Left ventricle myocardium inferior (tissue), 1 donor: ENCODE data around the gene RUVBL2. TPM values are rescaled to one million over a fixed set of nuclear protein-coding genes. Genes with fewer than 3 reads are reported as not detected.

ENCODE experiments used
- DNase-seq: peaks from one replicate; pipeline ENCODE4 v3.0.0-alpha.2; 2020
- H3K27ac ChIP-seq: fragments of 200-600 bp; replicated peaks from 2 replicates; pipeline ENCODE4 v1.8.0; 2021
- H3K27me3 ChIP-seq: fragments of 200-600 bp; 2 replicates; pipeline ENCODE4 v1.8.0; 2021; ENCODE audit warnings: low read depth
- H3K36me3 ChIP-seq: fragments of 200-600 bp; 2 replicates; pipeline ENCODE4 v1.8.0; 2021
- H3K4me1 ChIP-seq: fragments of 200-600 bp; 2 replicates; pipeline ENCODE4 v1.8.0; 2021
- H3K4me3 ChIP-seq: fragments of 200-600 bp; 2 replicates; pipeline ENCODE4 v1.8.0; 2021; ENCODE audit warnings: mild to moderate bottlenecking, moderate library complexity
- H3K9me3 ChIP-seq: fragments of 200-600 bp; replicated peaks from 2 replicates; pipeline ENCODE4 v1.8.0; 2021
- intact Hi-C: fragments of 100-400 bp; cut with micrococcal nuclease; formaldehyde crosslinking; loops from one replicate; pipeline ENCODE4 v1.11.0; 2022
- total RNA-seq: library from RNA; stranded (reverse); fragmentation: NEBNext Ultra II Directional; extraction: Animal tissue kit (Norgen Biotek cat#: 25700); gene quantifications from one replicate; pipeline ENCODE4 v1.2.1, GENCODE V29; 2021
- TF ChIP-seq, protein P1 (sequence below): fragments of 200-600 bp; IDR thresholded peaks from 2 replicates; pipeline ENCODE4 v1.8.0; 2021; ENCODE audit warnings: antibody characterized with exemption, mild to moderate bottlenecking, borderline replicate concordance
- donor health status: DM: no; HTN: yes; CAD: no; lungs with severe emphysema.

The RUVBL2 gene
- total RNA-seq, 1 donor from 2014 or later, result 44.4 TPM

DNA sequence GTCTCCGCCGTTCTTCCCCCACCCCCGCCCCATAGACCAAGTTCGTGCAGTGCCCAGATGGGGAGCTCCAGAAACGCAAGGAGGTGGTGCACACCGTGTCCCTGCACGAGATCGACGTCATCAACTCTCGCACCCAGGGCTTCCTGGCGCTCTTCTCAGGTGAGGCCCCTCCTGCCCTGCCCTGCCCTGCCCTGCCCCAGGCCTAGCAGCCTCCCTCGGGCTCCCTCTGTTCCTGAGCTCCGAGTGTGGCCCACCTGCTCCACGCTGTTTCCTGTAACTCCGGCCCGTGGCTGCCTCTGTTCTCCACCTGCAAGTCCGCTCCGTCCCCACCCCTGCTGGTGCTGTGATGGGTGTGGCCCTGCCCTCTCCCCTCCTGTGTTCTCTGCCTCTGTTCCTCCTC lies 16.8 kb downstream of the RUVBL2 start:
- intact Hi-C loops, result no loop called here
- TF ChIP-seq, protein P1, sequence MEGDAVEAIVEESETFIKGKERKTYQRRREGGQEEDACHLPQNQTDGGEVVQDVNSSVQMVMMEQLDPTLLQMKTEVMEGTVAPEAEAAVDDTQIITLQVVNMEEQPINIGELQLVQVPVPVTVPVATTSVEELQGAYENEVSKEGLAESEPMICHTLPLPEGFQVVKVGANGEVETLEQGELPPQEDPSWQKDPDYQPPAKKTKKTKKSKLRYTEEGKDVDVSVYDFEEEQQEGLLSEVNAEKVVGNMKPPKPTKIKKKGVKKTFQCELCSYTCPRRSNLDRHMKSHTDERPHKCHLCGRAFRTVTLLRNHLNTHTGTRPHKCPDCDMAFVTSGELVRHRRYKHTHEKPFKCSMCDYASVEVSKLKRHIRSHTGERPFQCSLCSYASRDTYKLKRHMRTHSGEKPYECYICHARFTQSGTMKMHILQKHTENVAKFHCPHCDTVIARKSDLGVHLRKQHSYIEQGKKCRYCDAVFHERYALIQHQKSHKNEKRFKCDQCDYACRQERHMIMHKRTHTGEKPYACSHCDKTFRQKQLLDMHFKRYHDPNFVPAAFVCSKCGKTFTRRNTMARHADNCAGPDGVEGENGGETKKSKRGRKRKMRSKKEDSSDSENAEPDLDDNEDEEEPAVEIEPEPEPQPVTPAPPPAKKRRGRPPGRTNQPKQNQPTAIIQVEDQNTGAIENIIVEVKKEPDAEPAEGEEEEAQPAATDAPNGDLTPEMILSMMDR, result no peak
- H3K36me3 ChIP-seq, result peaks cover 89% of the 10 kb centered on the region
- H3K4me1 ChIP-seq, result no peaks in the 10 kb centered on the region
- no peak overlapping the region for H3K27ac ChIP-seq
- H3K9me3 ChIP-seq, result no peaks in the 10 kb centered on the region
- no peak overlapping the region for H3K4me3 ChIP-seq
- no peaks in the 10 kb centered on the region for H3K27me3 ChIP-seq
- no peak for DNase-seq

DNA sequence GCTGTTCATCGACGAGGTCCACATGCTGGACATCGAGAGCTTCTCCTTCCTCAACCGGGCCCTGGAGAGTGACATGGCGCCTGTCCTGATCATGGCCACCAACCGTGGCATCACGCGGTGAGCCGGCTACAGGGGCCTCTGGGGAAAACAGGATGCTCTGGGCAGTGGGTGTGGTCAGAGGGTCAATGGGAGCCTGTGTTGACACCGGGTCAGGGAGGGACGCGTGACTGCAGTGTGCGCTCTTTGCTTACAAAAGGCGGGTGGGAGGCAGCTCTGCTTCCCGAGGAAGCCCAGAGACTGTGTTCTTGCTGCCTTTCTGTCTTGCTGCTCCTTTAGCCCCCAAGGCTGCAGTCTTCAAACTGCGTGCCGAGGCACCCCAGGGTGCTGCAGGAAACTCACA lies 17.5 kb downstream of the RUVBL2 start:
- TF ChIP-seq, protein P1, result no peak
- Histone ChIP-seq H3K36me3 (peaks cover 89% of the 10 kb centered on the region), H3K4me1 (no peaks in the 10 kb centered on the region), H3K27ac (no peak overlapping the region), H3K9me3 (no peaks in the 10 kb centered on the region), H3K27me3 (no peaks in the 10 kb centered on the region), H3K4me3 (no peak overlapping the region)
- DNase-seq, result no peak
- intact Hi-C loops, result no loop called here

DNA sequence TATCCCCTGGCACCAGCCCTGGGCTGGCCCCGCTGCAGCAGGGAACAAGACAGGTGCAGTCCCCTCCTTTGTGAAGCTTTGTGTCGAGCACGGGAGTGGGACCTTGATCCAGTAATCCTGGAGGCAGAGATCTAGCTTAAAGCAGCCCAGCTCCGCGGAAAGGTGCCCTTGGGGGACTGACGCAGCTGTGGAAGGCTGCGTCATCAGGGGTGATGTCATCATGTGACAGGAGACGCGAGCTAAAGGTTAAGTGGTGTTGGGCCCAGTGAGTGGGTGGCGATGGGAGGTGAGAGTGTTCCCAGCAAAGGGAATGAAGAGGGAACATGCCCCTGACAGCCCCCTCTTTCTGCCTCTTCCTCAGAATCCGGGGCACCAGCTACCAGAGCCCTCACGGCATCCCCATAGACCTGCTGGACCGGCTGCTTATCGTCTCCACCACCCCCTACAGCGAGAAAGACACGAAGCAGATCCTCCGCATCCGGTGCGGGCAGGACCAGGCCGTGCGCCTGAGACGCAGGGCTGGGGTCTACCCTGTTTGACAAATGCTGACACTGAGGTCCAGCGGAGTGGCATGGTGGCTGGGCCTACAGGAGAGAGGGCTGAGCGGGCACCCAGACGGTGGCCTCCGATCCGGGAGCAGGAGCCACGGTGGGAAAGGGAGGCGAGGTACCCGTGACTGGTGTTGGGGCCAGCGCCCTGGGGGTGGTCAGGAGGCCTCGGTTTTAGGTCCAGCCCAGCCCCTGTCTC lies 20.6 kb downstream of the RUVBL2 start:
- no peak for DNase-seq
- no peaks in the 10 kb centered on the region for H3K9me3 ChIP-seq
- H3K27ac ChIP-seq, result no peak overlapping the region
- H3K4me1 ChIP-seq, result peaks cover 22% of the 10 kb centered on the region
- peaks cover 62% of the 10 kb centered on the region for H3K36me3 ChIP-seq
- no peak overlapping the region for H3K4me3 ChIP-seq
- intact Hi-C loops, result no loop called here
- H3K27me3 ChIP-seq, result peaks cover 23% of the 10 kb centered on the region
- TF ChIP-seq, protein P1, result no peak

DNA sequence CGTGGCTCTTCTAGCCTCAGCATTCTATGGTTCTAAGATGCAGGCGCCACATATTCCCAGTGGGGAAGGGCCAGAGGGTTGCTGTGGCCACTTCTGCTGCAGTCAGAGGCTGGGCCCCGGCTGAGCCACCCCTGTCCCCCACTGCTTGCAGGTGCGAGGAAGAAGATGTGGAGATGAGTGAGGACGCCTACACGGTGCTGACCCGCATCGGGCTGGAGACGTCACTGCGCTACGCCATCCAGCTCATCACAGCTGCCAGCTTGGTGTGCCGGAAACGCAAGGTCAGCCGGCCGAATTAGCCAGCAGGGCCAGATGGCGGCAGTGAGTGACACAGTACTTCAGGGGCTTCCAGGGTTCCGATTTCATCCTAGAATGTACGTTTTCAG lies 21.2 kb downstream of the RUVBL2 start:
- TF ChIP-seq, protein P1, result no peak
- no peak for DNase-seq
- no peaks in the 10 kb centered on the region for H3K9me3 ChIP-seq
- no peak overlapping the region for H3K4me3 ChIP-seq
- no peak overlapping the region for H3K27ac ChIP-seq
- intact Hi-C loops, result no loop called here
- H3K36me3 ChIP-seq, result peaks cover 56% of the 10 kb centered on the region
- H3K27me3 ChIP-seq, result peaks cover 29% of the 10 kb centered on the region
- peaks cover 27% of the 10 kb centered on the region for H3K4me1 ChIP-seq

DNA sequence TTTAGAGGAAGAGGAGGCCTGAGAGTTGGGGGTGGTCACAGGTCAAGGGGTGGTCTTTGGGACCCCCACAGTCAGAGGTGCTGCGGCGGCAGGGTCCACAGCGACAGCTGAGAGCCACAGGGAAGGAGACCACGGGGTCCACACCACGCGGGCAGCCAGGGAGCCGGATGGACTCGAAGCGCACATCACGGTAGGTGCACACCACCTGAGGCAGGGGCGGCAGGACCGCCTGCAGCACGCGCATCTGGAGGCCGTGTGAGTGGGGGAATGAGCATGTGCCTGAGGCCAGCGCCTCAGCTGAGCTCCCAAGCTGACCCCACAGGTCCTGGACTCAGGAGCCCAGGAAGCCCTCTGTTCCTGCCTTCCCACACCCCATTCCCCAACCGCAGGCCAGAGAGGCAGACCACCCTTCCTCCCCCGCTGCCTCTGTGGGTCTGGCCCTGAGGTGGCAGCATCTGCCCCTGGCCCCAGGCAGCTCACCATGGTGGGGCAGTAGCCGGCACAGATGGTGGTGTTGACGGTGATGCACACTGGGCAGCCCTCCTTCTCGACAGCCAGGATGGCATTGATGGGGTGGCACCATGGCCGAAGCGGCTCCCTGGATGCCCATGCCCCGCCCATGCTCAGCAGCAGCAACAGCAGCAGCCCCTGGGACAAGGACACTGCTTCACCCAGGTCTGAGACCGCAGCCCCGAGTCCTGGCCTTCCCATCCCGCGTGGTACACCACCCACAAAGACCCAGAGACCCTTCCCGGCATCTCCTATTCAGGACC lies 22.6 kb downstream of the RUVBL2 start:
- DNase-seq, result no peak
- H3K4me1 ChIP-seq, result peaks cover 27% of the 10 kb centered on the region
- no peak overlapping the region for H3K27ac ChIP-seq
- intact Hi-C loops, result no loop called here
- no peak overlapping the region for H3K4me3 ChIP-seq
- H3K9me3 ChIP-seq, result no peaks in the 10 kb centered on the region
- peaks cover 29% of the 10 kb centered on the region for H3K27me3 ChIP-seq
- peaks cover 42% of the 10 kb centered on the region for H3K36me3 ChIP-seq
- TF ChIP-seq, protein P1, result no peak
